GM19043 (cell line): ENCODE results near the gene DCK.
"Not testable (repeated sequence)": the region's sequence is repeated elsewhere in the genome, so short reads cannot be mapped to it uniquely, and the experiment has no call there.

ENCODE experiments used
- ATAC-seq: cut with Tn5 transposase; IDR thresholded peaks from one replicate; pipeline ENCODE4 v1.9.1; 2021; ENCODE audit warnings: low read depth; ENCODE audit not compliant: unreplicated experiment

The DCK gene

GRCh38 chr4:70997546-70997945 is 4.1 kb downstream of the DCK start:
- ATAC-seq, result no peak

- not testable (repeated sequence) for ATAC-seq
Measured at GRCh38 chr4:70999639-71000038, 6.2 kb downstream of the DCK start.

GRCh38 chr4:71001363-71001762 is 7.9 kb downstream of the DCK start:
- ATAC-seq, result not testable (repeated sequence)

GRCh38 chr4:71004281-71004851 is 10.9 kb downstream of the DCK start:
- no peak for ATAC-seq

- not testable (repeated sequence) for ATAC-seq
Measured at GRCh38 chr4:71005025-71005424, 11.6 kb downstream of the DCK start.

GRCh38 chr4:71006203-71006907 is 12.9 kb downstream of the DCK start:
- peak; percentile 76 for ATAC-seq

- no peak for ATAC-seq
Measured at GRCh38 chr4:71008196-71008595, 14.7 kb downstream of the DCK start.

- ATAC-seq, result no peak
Measured at GRCh38 chr4:71009086-71009485, 15.6 kb downstream of the DCK start.

- no peak for ATAC-seq
Measured at GRCh38 chr4:71009890-71010588, 16.6 kb downstream of the DCK start.

GRCh38 chr4:71011451-71011850 is 18.0 kb downstream of the DCK start:
- ATAC-seq, result no peak

GRCh38 chr4:71017391-71017790 is 23.9 kb downstream of the DCK start:
- not testable (repeated sequence) for ATAC-seq

GRCh38 chr4:71020611-71021010 is 27.2 kb downstream of the DCK start:
- no peak for ATAC-seq

GRCh38 chr4:71025654-71026053 is 32.2 kb downstream of the DCK start:
- no peak for ATAC-seq

- no peak for ATAC-seq
Measured at GRCh38 chr4:71026086-71026485, 32.6 kb downstream of the DCK start.

GRCh38 chr4:71027611-71028010 is 34.2 kb downstream of the DCK start:
- ATAC-seq, result no peak

GRCh38 chr4:71029504-71029903 is 36.1 kb downstream of the DCK start:
- ATAC-seq, result no peak

GRCh38 chr4:71032106-71032505 is 38.7 kb downstream of the DCK start:
- ATAC-seq, result not testable (repeated sequence)

GRCh38 chr4:71045256-71045655 is 51.8 kb downstream of the DCK start:
- ATAC-seq, result no peak

GRCh38 chr4:71049395-71049794 is 55.9 kb downstream of the DCK start:
- no peak for ATAC-seq

GRCh38 chr4:71050809-71051208 is 57.4 kb downstream of the DCK start:
- no peak for ATAC-seq

GRCh38 chr4:71052034-71052433 is 58.6 kb downstream of the DCK start:
- no peak for ATAC-seq

GRCh38 chr4:71052716-71053115 is 59.3 kb downstream of the DCK start:
- no peak for ATAC-seq
